GM12891 (cell line): Measurements from ENCODE around the gene RIN3.

Experiments
- POLR2A ChIP-seq: IDR thresholded peaks from 2 replicates; pipeline ENCODE4 v1.6.1; 2011; ENCODE audit warnings: low read depth, low read length, control low read depth
- POLR2AphosphoS5 ChIP-seq: IDR thresholded peaks from 2 replicates; pipeline ENCODE4 v1.6.1; 2011; ENCODE audit warnings: low read depth, low read length, control low read depth
- SPI1 ChIP-seq: IDR thresholded peaks from 2 replicates; pipeline ENCODE4 v1.6.1; 2011; ENCODE audit warnings: low read depth, low read length, control low read depth
- TAF1 ChIP-seq: IDR thresholded peaks from 2 replicates; pipeline ENCODE4 v1.6.1; 2011; ENCODE audit warnings: low read depth, low read length, control low read depth

GRCh38 chr14:92622311-92622710, 108.7 kb downstream of the RIN3 start:
- TF ChIP-seq POLR2A (no peak), POLR2AphosphoS5 (no peak), TAF1 (no peak), SPI1 (no peak)
